ENCODE data around the gene CTAG1B.

DNA sequence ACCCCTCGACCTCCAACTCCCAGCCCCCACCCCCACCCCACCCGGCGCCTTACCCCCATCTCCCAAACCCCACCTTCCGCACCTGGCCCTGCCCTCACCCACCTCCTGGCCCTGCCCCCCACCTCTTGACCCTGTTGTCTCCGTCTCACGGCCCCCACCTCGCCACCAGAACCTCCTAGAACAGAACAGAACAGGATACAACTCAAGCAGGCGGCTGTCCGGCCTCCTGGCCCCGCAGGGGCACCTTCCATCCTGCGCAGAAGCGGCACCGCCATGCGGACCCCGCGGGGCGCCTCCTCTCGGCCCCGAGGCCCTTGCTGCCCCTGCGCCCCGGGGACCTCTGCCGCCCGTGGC, 33.9 kb upstream of the CTAG1B start:
- TF ChIP-seq REST (IDR thresholded peaks at IDR 0.05; ENCODE audit: insufficient replicate concordance, low read depth) (no peak), POLR2AphosphoS5 (IDR thresholded peaks at IDR 0.05; ENCODE audit: low read depth) (no peak), GABPA (IDR thresholded peaks at IDR 0.05; ENCODE audit: low read depth) (no peak)
- TF ChIP-seq, protein P1, sequence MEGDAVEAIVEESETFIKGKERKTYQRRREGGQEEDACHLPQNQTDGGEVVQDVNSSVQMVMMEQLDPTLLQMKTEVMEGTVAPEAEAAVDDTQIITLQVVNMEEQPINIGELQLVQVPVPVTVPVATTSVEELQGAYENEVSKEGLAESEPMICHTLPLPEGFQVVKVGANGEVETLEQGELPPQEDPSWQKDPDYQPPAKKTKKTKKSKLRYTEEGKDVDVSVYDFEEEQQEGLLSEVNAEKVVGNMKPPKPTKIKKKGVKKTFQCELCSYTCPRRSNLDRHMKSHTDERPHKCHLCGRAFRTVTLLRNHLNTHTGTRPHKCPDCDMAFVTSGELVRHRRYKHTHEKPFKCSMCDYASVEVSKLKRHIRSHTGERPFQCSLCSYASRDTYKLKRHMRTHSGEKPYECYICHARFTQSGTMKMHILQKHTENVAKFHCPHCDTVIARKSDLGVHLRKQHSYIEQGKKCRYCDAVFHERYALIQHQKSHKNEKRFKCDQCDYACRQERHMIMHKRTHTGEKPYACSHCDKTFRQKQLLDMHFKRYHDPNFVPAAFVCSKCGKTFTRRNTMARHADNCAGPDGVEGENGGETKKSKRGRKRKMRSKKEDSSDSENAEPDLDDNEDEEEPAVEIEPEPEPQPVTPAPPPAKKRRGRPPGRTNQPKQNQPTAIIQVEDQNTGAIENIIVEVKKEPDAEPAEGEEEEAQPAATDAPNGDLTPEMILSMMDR (IDR thresholded peaks at IDR 0.05; ENCODE audit: insufficient read depth, low read length), result no peak
